Measurements from ENCODE around the gene ORAI3. TPM values are rescaled to one million over a fixed set of nuclear protein-coding genes. Genes with fewer than 3 reads are reported as not detected.

The ORAI3 gene
- total and polyA plus RNA-seq, 2 of the 13 experiments (the other 11 are each of a cell fraction or from before 2014, with no cell fraction given) = 11.4 to 32.0 TPM

- TF ChIP-seq E2F2 (CRISPR knock-in tag; IDR thresholded peaks at IDR 0.05; ENCODE audit: borderline replicate concordance) (no peak), JDP2 (CRISPR knock-in tag; IDR thresholded peaks at IDR 0.05; ENCODE audit: borderline replicate concordance) (no peak), BHLHE40 (IDR thresholded peaks at IDR 0.05; ENCODE audit: low read length) (no peak), ZBED4 (CRISPR knock-in tag; IDR thresholded peaks at IDR 0.05; ENCODE audit: borderline replicate concordance) (no peak), HOXA5 (CRISPR knock-in tag; IDR thresholded peaks at IDR 0.05) (0 out of 2 replicates have a peak, but pooled peaks have one; percentile 19), USF2 (IDR thresholded peaks at IDR 0.05; ENCODE audit: low read depth, low read length) (no peak), USF2 (CRISPR knock-in tag; IDR thresholded peaks at IDR 0.05; ENCODE audit: borderline replicate concordance) (peak; percentile 72), KLF12 (CRISPR knock-in tag; IDR thresholded peaks at IDR 0.05; ENCODE audit: borderline replicate concordance) (peak; percentile 90), SMARCE1 (IDR thresholded peaks at IDR 0.05; ENCODE audit: borderline replicate concordance) (no peak), ZNF644 (CRISPR knock-in tag; IDR thresholded peaks at IDR 0.05; ENCODE audit: low read depth) (no peak), ZFAT (CRISPR knock-in tag; conservative IDR thresholded peaks at IDR 0.05) (no peak), ZMAT5 (CRISPR knock-in tag; IDR thresholded peaks at IDR 0.05; ENCODE audit: borderline replicate concordance, low read depth) (no peak), YEATS2 (CRISPR knock-in tag; IDR thresholded peaks at IDR 0.05; ENCODE audit: borderline replicate concordance) (no peak; the same call in 1 of the 2 replicates), MLX (CRISPR knock-in tag; IDR thresholded peaks at IDR 0.05) (no peak), HNF1B (CRISPR knock-in tag; IDR thresholded peaks at IDR 0.05) (peak; percentile 49; the same call in 1 of the 2 replicates), ZNF235 (CRISPR knock-in tag; IDR thresholded peaks at IDR 0.05; ENCODE audit: borderline replicate concordance) (no peak), PREB (CRISPR knock-in tag; IDR thresholded peaks at IDR 0.05) (no peak), KDM2A (CRISPR knock-in tag; IDR thresholded peaks at IDR 0.05; ENCODE audit: borderline replicate concordance, low read depth) (peak; percentile 92)
Measured at GRCh38 chr16:30922960-30923535, 25.8 kb upstream of the ORAI3 start (continued).
